ENCODE data around the gene METTL9. TPM values are rescaled to one million over a fixed set of nuclear protein-coding genes. Genes with fewer than 3 reads are reported as not detected.
A peak's percentile ranks its signal among the peaks of the same experiment; 100 is the strongest.
"Not testable (repeated sequence)": the region's sequence is repeated elsewhere in the genome, so short reads cannot be mapped to it uniquely, and the experiment has no call there.

The METTL9 gene
- total RNA-seq, 4 donors from 2014 or later: 59.2 to 75.8 (median 70.3) TPM

DNA sequence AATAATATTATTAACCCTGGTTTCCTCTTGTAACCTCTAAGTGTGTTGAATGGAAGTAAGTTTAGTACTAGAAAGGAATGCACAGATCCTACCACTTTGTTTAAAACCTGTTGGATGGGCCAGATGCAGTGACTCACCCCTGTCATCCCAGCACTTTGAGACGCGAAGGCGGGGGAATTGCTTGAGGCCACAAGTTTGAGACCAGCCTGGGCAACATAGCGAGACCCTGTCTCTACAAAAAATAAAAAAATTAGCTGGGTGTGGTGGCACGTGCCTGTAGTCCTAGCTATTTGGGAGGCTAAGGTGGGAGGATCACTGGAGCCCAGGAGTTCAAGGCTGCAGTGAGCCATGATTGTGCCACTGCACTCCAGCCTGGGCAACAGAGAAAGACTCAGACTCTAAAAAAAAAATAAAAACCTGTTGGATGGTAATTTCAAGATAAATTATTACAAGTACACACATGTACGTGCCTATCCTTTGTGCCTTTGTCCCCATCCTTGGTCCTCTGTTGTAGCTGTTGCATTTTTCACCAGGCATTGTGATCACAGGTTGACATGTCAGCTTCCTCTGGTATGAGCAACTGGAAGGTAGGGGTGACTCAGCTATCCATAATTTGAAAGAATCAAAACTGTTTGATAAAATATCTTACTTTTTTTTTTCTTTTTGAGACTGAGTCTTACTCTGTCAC, 30.7 kb upstream of the METTL9 start:
- H3K4me1 ChIP-seq: peaks cover 0 to 9% (median 0%) of the 10 kb centered on the region in 4 donors
- H3K27me3 ChIP-seq: no peaks in the 10 kb centered on the region
- no peak overlapping the region for H3K27ac ChIP-seq
- DNase-seq: peak in 1 of 3 donors; percentile 42
- no peaks in the 10 kb centered on the region for H3K9me3 ChIP-seq
- no peak for TF ChIP-seq POLR2A (IDR thresholded peaks at IDR 0.05)
- TF ChIP-seq, protein P1, sequence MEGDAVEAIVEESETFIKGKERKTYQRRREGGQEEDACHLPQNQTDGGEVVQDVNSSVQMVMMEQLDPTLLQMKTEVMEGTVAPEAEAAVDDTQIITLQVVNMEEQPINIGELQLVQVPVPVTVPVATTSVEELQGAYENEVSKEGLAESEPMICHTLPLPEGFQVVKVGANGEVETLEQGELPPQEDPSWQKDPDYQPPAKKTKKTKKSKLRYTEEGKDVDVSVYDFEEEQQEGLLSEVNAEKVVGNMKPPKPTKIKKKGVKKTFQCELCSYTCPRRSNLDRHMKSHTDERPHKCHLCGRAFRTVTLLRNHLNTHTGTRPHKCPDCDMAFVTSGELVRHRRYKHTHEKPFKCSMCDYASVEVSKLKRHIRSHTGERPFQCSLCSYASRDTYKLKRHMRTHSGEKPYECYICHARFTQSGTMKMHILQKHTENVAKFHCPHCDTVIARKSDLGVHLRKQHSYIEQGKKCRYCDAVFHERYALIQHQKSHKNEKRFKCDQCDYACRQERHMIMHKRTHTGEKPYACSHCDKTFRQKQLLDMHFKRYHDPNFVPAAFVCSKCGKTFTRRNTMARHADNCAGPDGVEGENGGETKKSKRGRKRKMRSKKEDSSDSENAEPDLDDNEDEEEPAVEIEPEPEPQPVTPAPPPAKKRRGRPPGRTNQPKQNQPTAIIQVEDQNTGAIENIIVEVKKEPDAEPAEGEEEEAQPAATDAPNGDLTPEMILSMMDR (IDR thresholded peaks at IDR 0.05): no peak
- H3K36me3 ChIP-seq: no peaks in the 10 kb centered on the region
- no peak overlapping the region for H3K4me3 ChIP-seq

DNA sequence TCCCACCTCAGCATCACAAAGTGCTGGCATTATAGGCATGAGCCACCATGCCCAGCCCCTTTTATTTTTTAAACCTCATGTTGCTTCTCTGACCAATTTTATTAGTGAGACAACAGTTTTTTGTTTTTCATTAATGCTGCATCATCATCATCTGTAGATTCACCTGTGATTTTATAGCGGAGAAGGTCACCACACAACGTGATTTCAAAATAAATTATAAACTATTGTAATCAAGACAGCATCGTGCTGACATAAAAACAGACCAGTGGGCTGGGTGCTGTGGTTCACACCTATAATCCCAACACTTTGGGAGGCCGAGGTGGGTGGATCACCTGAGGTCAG, 28.7 kb upstream of the METTL9 start:
- no peak for DNase-seq
- Histone ChIP-seq H3K4me3 (no peak overlapping the region), H3K36me3 (no peaks in the 10 kb centered on the region), H3K27ac (no peak overlapping the region), H3K9me3 (no peaks in the 10 kb centered on the region), H3K27me3 (no peaks in the 10 kb centered on the region), H3K4me1 (peaks cover 0 to 2% (median 0%) of the 10 kb centered on the region in 4 donors)
- TF ChIP-seq POLR2A (IDR thresholded peaks at IDR 0.05): no peak
- TF ChIP-seq, protein P1 (IDR thresholded peaks at IDR 0.05): no peak

DNA sequence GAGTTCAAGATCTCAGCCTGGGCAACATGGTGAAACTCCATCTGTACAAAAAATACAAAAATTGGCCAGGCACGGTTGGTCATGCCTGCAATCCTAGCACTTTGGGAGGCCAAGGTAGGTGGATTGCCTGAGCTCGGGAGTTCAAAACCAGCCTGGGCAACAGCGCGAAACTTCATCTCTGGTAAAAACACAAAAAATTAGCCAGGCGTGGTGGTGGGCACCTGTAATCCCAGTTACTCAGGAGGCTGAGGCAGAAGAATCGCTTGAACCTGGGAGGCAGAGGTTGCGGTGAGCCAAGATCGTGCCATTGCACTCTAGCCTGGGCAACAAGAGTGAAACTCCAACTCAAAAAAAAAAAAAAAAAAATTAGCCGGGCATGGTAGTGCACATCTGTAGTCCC, 25.9 kb upstream of the METTL9 start:
- DNase-seq: peak in 1 of 3 donors; percentile 36
- not testable (repeated sequence) for H3K4me1 ChIP-seq, H3K9me3 ChIP-seq, H3K4me3 ChIP-seq, H3K36me3 ChIP-seq, H3K27me3 ChIP-seq, H3K27ac ChIP-seq

DNA sequence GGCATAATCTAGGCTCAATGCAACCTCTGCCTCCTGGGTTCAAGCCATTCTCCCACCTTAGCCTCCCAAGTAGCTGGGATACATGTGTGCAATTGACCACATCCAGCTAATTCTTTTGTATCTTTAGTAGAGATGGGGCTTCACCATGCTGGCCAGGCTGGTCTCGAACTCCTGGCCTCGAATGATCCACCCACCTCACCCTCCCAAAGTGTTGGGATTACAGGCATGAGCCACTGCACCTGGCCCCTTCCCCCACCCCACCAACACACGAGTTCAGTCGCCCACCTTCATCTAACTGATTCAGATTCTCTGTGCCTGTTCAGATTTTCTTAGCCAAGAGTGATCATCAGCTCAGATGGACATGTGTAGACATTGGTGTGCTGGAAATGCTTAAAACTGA, 25.0 kb upstream of the METTL9 start:
- peak in 1 of 3 donors; percentile 37 for DNase-seq
- no peaks in the 10 kb centered on the region for H3K4me1 ChIP-seq
- H3K27ac ChIP-seq: no peak overlapping the region
- no peaks in the 10 kb centered on the region for H3K36me3 ChIP-seq
- no peaks in the 10 kb centered on the region for H3K27me3 ChIP-seq
- no peak overlapping the region for H3K4me3 ChIP-seq
- no peaks in the 10 kb centered on the region for H3K9me3 ChIP-seq
- no peak for TF ChIP-seq POLR2A (IDR thresholded peaks at IDR 0.05)
- TF ChIP-seq, protein P1 (IDR thresholded peaks at IDR 0.05): no peak

DNA sequence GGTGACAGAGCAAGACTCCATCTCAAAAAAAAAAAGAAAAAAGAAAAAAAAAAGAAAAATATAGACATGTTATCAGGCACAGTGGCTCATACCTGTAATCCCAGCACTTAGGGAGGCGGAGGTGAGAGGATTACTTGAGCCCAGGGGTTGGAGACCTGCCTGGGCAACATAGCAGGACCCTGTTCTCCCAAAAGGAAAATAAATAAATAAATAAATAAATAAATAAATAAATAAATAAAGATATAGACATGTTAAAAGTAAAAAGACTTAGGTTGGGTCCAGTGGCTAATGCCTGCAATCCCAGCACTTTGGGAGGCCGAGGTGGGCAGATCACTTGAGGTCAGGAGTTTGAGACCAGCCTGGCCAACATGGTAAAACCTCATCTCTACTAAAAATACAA, 23.1 kb upstream of the METTL9 start:
- not testable (repeated sequence) for H3K4me3 ChIP-seq, H3K27me3 ChIP-seq, H3K36me3 ChIP-seq, H3K4me1 ChIP-seq, H3K9me3 ChIP-seq, H3K27ac ChIP-seq
- DNase-seq: peak in 1 of 3 donors; percentile 31

DNA sequence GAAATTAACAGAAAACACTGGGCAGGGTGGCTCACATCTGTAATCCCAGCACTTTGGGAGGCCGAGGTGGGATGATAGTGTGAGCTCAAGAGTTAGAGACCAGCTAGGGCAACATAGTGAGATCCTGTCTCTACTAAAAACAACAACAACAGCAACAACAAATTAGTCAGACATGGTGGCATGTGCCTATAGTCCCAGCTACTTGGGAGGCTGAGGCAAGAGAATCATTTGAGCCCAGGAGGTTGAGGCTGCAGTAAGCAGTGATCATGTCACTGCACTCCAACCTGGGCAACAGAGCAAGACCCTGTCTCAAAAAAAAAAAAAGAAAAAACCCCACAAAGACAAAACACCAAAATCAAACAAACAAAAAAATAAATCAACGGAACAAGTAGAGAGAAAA, 21.9 kb upstream of the METTL9 start:
- H3K27me3 ChIP-seq, H3K4me3 ChIP-seq, H3K9me3 ChIP-seq, H3K27ac ChIP-seq, H3K36me3 ChIP-seq, H3K4me1 ChIP-seq: not testable (repeated sequence)
- DNase-seq: peak in 1 of 3 donors; percentile 22

DNA sequence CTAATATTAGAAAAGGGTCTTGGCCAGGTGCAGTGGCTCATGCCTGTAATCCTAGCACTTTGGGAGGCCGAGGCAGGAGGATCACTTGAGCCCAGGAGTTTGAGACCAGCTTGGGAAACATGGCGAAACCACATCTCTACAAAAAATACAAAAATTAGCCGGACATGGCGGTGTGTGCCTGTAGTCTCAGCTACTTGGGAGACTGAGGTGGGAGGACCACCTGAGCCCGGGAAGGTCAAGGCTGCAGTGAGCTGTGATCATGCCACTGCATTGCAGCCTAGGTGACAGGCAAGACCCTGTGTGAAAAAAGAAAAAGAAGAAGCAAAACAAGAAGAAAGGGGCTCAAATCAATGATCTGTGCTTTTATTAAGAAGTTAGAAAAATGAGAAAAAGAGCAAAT, 21.1 kb upstream of the METTL9 start:
- not testable (repeated sequence) for H3K36me3 ChIP-seq, H3K27ac ChIP-seq, H3K4me3 ChIP-seq, H3K27me3 ChIP-seq, H3K9me3 ChIP-seq, H3K4me1 ChIP-seq
- peak in 1 of 3 donors; percentile 28 for DNase-seq

DNA sequence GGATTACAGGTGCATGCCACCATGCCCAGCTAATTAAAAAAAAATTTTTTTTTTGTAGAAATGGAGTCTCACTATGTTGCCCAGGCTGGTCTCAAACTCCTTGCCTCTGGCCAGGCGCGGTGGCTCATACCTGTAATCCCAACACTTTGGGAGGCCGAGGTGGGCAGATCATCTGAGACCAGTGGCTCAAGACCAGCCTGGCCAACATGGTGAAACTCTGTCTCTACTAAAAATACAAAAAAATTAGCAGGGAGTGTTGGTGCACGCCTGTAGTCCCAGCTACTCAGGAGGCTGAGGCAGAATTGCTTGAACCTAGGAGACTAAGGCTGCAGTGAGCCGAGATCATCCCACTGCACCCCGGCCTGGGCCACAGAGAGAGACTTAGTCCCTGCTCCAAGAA, 19.2 kb upstream of the METTL9 start:
- H3K4me3 ChIP-seq, H3K27me3 ChIP-seq, DNase-seq, H3K9me3 ChIP-seq, H3K4me1 ChIP-seq, H3K36me3 ChIP-seq, H3K27ac ChIP-seq: not testable (repeated sequence)

Data from Peyer's patch (tissue), 4 donors.